Suprapubic skin (tissue), 4 donors: Measurements from ENCODE around the gene GPA33. TPM values are rescaled to one million over a fixed set of nuclear protein-coding genes. Genes with fewer than 3 reads are reported as not detected.

Experiments used
- DNase-seq, 2 donors: peaks; one replicate each; pipeline ENCODE4 v3.0.0-alpha.2; 2019; ENCODE audit warnings: low spot score in 2 of 2
- H3K27ac ChIP-seq: fragments of 200-600 bp; sonication (generic); one replicate; pipeline ENCODE4 v1.5.1; 2019
- H3K27me3 ChIP-seq: fragments of 200-600 bp; sonication (generic); one replicate; pipeline ENCODE4 v1.5.1; 2019
- H3K36me3 ChIP-seq: fragments of 200-600 bp; sonication (generic); one replicate; pipeline ENCODE4 v1.5.1; 2019
- H3K4me1 ChIP-seq: fragments of 200-600 bp; sonication (generic); one replicate; pipeline ENCODE4 v1.5.1; 2019
- H3K4me3 ChIP-seq: fragments of 200-600 bp; sonication (generic); one replicate; pipeline ENCODE4 v1.5.1; 2019; ENCODE audit warnings: mild to moderate bottlenecking
- H3K9me3 ChIP-seq: fragments of 200-600 bp; sonication (generic); one replicate; pipeline ENCODE4 v1.5.1; 2019
- EP300 ChIP-seq: sonication (generic); formaldehyde crosslinking; IDR thresholded peaks from one replicate; pipeline ENCODE4 v1.6.1; 2017; ENCODE audit warnings: antibody characterized with exemption
- POLR2A ChIP-seq, 2 donors: fragments of 450-650 bp; IDR thresholded peaks; one replicate each; pipeline ENCODE4 v1.6.1; 2017; ENCODE audit warnings: antibody characterized with exemption in 2 of 2, mild to moderate bottlenecking in 2 of 2, moderate library complexity in 2 of 2
- POLR2AphosphoS5 ChIP-seq, 3 donors: sonication (generic); formaldehyde crosslinking; IDR thresholded peaks; one replicate each; pipeline ENCODE4 v1.6.1; 2017; ENCODE audit warnings: antibody characterized with exemption in 3 of 3
- WGBS: methylation state at CpG from one replicate; pipeline ENCODE4 v1.1.5; 2018; 5-methylcytosine and 5-hydroxymethylcytosine counted together
- total RNA-seq, 4 donors: library from RNA; depleted of rRNA; stranded (reverse); fragments of >200 nt; gene quantifications; one replicate each; pipeline ENCODE4 v1.1.0, GENCODE V29; 2016
- TF ChIP-seq, protein P1 (sequence below), 2 donors: fragments of 200-600 bp in 1 of 2; fragments of 450-650 bp in 1 of 2; sonication (generic) in 1 of 2; IDR thresholded peaks; one replicate each; pipeline ENCODE4 v1.5.1; 2016 to 2019; ENCODE audit warnings: antibody characterized with exemption in 2 of 2, mild to moderate bottlenecking in 1 of 2, moderate library complexity in 1 of 2

GPA33 gene
- total RNA-seq, 4 donors from 2014 or later, result 0.15 TPM; not detected in 3

DNA sequence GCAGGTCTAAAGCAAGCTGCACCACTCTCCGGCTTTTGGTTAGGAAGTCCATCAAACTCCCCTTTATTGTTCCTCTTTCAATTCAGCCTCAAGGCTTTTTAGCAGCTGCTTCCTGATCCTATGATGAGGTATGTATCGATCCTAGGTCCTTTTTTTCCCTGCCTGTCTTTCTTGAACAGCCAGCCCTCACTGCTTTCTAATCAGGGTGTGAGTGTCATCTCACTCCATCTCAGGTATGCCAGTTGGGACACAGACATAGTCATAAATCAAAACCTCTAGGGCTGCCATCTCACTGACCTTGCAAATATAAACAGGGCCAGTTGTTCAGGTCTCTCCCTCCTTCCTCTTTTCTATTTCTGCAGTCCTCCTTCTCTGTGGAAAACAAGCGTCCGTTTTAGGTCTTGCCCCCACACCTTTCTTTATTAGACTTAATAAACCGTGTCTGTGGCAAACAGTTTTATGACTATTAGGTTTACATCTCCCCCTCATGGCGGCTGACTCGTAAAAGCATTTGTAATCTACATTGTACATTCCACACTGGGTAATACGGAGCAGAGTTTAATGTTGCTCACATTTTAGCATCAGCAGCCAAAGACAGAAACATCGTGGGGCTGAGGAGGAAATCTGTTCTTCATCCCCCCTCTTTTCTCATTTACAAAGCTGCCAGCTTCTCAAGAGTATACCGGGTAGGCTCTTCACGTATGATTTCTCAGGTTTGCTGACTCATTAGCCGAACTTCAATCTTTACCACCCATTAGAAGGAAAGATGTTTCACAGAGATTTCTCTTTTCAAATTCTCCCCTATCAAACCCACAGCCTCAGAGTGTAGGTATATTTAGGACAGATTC lies 15.3 kb upstream of the GPA33 start:
- no peaks in the 10 kb centered on the region for H3K27me3 ChIP-seq
- no peak overlapping the region for H3K4me3 ChIP-seq
- TF ChIP-seq, protein P1, sequence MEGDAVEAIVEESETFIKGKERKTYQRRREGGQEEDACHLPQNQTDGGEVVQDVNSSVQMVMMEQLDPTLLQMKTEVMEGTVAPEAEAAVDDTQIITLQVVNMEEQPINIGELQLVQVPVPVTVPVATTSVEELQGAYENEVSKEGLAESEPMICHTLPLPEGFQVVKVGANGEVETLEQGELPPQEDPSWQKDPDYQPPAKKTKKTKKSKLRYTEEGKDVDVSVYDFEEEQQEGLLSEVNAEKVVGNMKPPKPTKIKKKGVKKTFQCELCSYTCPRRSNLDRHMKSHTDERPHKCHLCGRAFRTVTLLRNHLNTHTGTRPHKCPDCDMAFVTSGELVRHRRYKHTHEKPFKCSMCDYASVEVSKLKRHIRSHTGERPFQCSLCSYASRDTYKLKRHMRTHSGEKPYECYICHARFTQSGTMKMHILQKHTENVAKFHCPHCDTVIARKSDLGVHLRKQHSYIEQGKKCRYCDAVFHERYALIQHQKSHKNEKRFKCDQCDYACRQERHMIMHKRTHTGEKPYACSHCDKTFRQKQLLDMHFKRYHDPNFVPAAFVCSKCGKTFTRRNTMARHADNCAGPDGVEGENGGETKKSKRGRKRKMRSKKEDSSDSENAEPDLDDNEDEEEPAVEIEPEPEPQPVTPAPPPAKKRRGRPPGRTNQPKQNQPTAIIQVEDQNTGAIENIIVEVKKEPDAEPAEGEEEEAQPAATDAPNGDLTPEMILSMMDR (IDR thresholded peaks at IDR 0.05), result no peak
- TF ChIP-seq POLR2A (IDR thresholded peaks at IDR 0.05), result no peak
- no peak for TF ChIP-seq POLR2AphosphoS5 (IDR thresholded peaks at IDR 0.05)
- no peak for TF ChIP-seq EP300
- 44% methylated on average over 12 of the region's 12 CpGs for WGBS
- no peaks in the 10 kb centered on the region for H3K9me3 ChIP-seq
- no peak overlapping the region for H3K27ac ChIP-seq
- no peaks in the 10 kb centered on the region for H3K4me1 ChIP-seq
- no peaks in the 10 kb centered on the region for H3K36me3 ChIP-seq
- no peak for DNase-seq

DNA sequence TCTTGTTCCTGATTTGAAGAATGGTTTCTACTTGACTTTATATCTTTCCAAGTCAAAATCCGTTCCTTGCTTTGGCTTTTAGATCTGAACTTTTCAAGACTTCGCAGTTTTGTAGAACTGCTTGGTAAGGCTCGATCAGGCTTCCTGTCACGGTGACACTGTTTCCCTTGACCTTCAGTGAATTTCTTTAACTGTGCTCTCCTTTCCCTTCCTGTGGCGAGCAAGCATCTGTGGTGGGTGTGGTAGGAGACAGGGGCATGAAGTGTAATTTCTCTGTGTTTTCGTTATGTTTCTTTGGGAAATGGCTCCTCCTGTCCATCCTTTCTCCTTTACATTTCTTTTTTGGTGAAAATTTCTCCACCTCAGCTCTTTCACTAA lies 14.1 kb upstream of the GPA33 start:
- Histone ChIP-seq H3K9me3 (no peaks in the 10 kb centered on the region), H3K4me3 (no peak overlapping the region), H3K27ac (no peak overlapping the region), H3K36me3 (no peaks in the 10 kb centered on the region), H3K27me3 (peaks cover 3% of the 10 kb centered on the region), H3K4me1 (no peaks in the 10 kb centered on the region)
- 85% methylated on average over 6 of the region's 6 CpGs for WGBS
- DNase-seq, result no peak
- TF ChIP-seq, protein P1 (IDR thresholded peaks at IDR 0.05), result no peak
- TF ChIP-seq POLR2A (IDR thresholded peaks at IDR 0.05) (no peak), POLR2AphosphoS5 (IDR thresholded peaks at IDR 0.05) (no peak), EP300 (no peak)

DNA sequence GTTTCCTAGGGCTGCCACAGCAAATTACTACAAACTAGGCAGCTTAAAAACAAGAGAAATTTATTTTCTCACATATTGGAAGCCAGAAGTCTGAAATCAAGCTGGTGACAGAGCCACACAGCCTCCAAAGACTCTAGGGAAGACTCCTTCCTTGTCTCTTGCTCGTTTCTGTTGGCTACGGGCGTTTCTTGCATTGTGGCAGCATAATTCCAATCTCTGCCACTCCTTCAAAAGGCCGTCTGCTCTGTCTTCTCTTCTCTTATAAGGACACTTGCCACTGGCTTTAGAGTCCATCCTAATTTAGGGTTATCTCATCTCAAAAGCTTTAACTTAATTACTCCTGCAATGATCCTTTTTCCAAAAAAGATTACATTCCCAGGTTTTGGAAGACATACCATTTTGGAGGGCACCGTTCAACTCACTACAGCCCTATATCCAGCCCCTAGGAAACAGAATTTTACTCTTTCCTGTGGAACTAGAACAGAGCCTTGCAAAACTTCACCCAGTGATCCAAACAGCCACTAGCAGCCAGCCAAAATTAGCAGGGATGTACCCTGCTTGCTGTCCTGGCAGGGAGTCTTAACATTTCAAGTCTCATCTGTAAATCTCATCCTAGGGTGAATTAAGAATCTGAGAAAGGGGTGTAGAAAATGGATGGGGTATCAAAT lies 12.9 kb upstream of the GPA33 start:
- Histone ChIP-seq H3K27me3 (peaks cover 3% of the 10 kb centered on the region), H3K4me1 (no peaks in the 10 kb centered on the region), H3K4me3 (no peak overlapping the region), H3K27ac (no peak overlapping the region), H3K36me3 (no peaks in the 10 kb centered on the region), H3K9me3 (no peaks in the 10 kb centered on the region)
- no peak for TF ChIP-seq EP300
- no peak for TF ChIP-seq POLR2AphosphoS5 (IDR thresholded peaks at IDR 0.05)
- no peak for TF ChIP-seq POLR2A (IDR thresholded peaks at IDR 0.05)
- TF ChIP-seq, protein P1 (IDR thresholded peaks at IDR 0.05), result no peak
- no peak for DNase-seq
- WGBS, result 67% methylated on average over 5 of the region's 5 CpGs

DNA sequence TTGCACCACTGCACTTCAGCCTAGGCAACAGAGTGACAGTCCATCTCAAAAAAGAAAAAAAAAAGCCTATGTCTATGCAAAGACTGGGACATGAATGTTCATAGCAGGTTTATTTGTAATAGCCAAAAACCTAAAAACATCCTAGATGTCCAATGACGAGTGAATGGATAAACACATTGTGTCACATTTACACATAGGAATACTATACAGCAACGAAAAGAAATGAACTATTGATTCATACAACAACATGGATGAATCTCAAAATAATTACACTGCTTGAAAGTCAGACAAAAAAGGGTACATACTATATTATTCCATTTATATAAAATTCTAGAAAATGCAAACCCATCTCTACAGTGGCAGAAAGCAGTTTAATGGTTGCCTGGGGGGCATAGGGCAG lies 11.6 kb upstream of the GPA33 start:
- DNase-seq, result no peak
- no peak overlapping the region for H3K27ac ChIP-seq
- no peaks in the 10 kb centered on the region for H3K36me3 ChIP-seq
- no peaks in the 10 kb centered on the region for H3K9me3 ChIP-seq
- TF ChIP-seq EP300, result no peak
- TF ChIP-seq POLR2AphosphoS5 (IDR thresholded peaks at IDR 0.05), result no peak
- TF ChIP-seq, protein P1 (IDR thresholded peaks at IDR 0.05), result no peak
- no peak for TF ChIP-seq POLR2A (IDR thresholded peaks at IDR 0.05)
- no peaks in the 10 kb centered on the region for H3K4me1 ChIP-seq
- 83% methylated on average over 2 of the region's 2 CpGs for WGBS
- peaks cover 3% of the 10 kb centered on the region for H3K27me3 ChIP-seq
- H3K4me3 ChIP-seq, result no peak overlapping the region

DNA sequence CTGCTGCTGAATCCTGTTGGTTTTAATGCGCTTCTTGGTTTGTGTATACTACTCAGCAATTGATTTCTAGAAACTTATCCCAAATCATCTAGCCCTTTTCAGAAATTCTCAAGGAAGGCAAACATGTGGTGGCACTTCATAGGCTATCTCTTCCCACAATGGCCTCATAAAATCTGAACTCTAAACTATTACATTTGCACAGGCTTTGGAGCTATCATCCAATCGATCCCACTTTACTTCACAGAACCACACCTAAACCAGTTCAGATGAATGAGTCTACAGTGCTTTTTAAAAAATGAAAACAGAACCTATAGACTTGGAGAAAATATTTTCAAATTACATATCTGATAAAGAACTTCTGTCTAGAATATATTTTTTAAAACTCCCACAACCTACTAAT lies 10.6 kb upstream of the GPA33 start:
- no peaks in the 10 kb centered on the region for H3K9me3 ChIP-seq
- H3K4me1 ChIP-seq, result no peaks in the 10 kb centered on the region
- H3K27ac ChIP-seq, result no peak overlapping the region
- peaks cover 3% of the 10 kb centered on the region for H3K27me3 ChIP-seq
- TF ChIP-seq EP300 (no peak), POLR2AphosphoS5 (IDR thresholded peaks at IDR 0.05) (no peak), POLR2A (IDR thresholded peaks at IDR 0.05) (no peak)
- TF ChIP-seq, protein P1 (IDR thresholded peaks at IDR 0.05), result no peak
- H3K4me3 ChIP-seq, result no peak overlapping the region
- DNase-seq, result no peak
- 80% methylated on average over 2 of the region's 2 CpGs for WGBS
- H3K36me3 ChIP-seq, result no peaks in the 10 kb centered on the region
